NCI-H69 (cell line): ENCODE data around the gene WDR54.
A peak's percentile ranks its signal among the peaks of the same experiment; 100 is the strongest.
"Not testable (repeated sequence)": the region's sequence is repeated elsewhere in the genome, so short reads cannot be mapped to it uniquely, and the experiment has no call there.

ENCODE experiments used
- DNase-seq: peaks from one replicate; lab custom pipeline; 2025; lab: John Stamatoyannopoulos, UW

The WDR54 gene

DNA sequence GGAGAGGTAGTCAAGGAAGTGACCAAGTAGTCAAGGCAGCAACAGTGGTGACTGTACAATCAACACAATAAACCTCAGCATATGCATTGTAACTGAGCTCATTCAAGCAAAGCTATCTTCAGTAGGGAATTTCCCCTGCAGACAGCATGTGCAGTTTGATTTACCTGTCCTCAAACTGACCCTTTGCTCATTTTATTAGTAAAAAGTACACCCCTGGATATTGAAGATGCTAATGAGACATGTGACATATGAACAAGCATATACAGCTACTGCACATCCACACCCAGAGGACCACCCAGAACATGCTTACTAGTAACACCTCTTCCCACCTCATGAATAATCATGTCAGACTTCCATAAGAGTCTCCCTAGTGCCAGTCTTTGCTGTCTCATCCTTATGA, 15.5 kb upstream of the WDR54 start:
- no peak for DNase-seq

DNA sequence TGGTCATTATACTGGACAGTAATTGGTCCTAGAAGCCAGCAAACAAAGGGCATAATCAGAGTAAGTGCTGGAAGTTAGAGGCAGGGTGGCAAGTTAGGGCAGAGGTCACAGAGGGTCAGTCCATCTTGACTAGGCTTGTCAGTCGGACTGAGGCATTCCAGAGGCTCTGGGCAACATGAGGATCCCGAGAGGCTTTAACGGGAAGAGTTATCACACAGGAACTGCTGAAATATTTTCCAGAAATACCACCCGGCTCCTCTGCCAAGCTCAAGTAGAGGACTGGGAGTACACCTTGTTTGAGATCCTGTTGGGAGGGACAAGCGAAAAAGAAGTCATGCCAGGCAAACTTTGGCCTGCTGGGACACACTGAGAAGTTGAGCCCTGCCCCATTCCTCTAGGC, 13.8 kb upstream of the WDR54 start:
- DNase-seq, result no peak

DNA sequence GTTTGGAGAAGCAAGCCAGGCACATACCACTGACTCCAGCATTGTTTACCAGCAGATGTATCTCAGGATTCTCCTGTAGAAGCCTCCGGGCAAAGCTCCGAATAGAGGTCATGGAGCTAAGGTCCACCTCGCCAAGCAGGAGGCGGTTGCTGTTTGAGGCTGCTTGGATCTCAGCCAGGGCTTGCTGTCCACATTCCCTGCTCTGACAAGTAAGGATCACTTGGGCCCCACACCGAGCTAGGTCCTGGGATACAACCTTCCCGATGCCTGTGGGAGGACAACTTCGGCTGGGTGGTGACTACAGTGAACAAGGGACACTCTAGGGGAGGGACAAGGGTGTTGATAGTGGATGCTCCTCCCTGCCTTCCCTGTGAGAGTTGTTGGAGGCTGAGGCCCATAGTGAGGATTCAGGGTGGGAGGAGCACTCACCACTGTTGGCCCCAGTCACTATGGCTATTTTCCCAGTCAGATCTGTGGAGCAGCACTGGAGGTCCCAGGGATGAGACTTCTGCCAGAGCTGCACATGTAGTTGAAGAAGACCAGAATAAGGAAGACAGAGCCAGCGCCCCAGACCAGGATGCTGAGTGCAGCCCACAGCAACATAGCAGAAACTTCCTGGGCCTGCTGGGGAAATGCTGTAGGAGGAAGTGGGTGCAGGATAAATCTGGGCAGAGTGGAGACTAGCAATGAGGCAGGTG, 8.4 kb upstream of the WDR54 start:
- DNase-seq, result no peak

DNA sequence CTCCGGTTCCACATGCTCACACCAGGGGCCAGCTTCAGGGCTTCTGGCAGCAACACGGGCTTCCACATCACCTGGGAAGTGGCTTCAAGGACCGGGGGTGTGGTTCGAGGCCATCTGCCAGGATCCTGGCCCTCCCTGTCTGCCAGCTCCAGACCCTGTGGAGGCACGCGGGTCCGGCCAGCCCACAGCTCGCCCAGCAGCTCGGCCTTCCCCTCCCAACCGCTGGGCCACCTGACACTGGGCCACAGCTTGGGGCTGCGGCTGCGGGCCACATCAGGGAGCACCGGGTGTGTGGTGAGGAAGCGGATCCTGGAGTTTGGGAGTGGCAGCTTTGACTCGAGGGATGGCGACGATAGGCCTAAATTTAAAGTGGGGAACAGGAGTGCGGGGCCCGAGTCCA, 7.1 kb upstream of the WDR54 start:
- DNase-seq, result no peak

DNA sequence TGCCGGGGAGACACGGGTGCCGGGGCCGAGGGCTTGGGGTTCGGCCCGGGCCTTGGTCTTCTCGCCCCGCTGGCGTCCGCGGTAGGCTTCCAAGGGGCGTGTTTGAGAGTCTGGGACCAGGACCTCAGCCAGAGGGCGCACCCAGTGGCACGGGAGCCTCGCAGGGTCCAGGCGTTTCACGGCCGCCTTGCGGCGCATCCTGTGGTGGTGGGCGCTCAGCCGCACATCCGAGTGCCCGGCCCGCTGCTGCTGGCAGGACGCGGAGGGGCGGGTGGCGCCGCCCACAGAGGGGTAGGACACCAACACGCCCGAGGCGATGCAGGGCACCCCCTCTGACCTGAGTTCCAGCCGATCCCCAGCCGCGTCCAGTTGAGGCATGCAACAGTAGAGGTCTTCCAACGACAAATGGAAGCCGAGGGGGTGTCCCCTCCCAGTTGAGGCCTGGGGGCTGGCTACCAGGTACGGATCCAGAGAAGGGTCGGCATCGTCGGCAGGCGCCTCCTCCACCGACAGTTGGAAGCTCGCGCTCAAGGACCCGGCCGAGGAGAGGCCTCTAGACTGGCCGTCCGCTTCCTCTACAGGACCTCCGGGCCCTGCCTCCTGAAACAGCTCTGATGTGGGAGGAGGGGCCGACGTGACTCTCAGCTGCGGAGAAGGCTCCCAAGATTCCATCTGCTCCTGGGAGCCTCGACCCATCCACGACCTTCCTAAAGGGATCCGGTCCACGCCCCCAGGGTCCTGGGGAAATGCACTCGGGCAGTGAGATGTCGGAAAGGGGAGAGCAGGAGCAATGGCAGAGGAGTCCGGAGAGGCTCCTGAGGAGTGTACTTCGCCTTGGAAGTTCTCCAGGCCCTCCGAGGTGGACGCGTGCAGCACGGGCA, 6.4 kb upstream of the WDR54 start:
- DNase-seq, result peak; percentile 40

DNA sequence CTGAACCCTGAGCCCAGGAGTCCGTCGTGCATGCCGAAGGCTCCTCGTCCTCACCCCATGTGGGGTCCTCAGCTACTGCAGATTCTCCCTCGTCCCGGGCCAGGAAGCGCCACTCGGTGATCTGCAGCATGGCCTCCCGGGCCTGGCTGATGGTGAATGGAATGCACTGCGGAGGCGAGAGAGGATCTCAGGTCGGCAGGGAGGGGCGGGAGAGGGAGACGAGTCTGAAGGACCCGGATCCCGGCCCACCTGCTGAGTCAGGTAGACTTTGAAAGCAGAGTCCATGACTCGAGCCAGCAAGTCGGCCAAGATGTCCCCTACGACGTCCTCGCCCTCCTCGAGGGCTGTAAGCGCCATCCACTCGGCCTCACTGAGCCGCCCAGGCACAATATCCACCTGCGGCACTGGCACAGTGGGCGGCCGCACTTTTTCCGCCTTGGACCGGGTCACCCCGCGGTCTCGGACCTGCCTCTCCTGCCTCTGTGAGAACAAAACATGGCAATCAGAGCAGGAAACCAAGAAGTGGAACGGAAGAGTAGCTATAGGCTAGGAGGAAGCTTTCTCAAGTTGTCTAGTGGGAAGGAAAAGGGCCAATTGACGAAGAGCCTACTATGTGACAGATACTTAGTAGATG, 5.7 kb upstream of the WDR54 start:
- DNase-seq, result peak; percentile 49

DNA sequence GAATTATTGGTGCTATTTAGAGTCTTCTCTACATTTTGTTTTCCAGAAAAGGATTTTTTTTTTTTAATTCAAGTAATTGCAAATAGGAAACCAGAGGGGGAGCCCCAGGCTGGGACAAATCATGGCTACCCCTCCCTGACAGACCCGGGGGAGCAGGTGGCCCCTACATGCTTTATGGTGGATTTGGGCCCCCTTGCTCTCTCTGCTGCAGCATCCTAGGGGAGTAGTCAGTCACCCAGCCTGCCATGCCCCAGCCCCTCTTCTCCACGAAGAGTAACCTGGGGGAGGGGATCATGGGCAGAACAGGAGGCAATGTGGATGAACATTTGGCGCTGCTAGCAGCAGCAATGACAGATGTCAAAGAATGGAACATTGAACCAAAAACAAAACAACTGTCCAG, 4.8 kb upstream of the WDR54 start:
- no peak for DNase-seq

DNA sequence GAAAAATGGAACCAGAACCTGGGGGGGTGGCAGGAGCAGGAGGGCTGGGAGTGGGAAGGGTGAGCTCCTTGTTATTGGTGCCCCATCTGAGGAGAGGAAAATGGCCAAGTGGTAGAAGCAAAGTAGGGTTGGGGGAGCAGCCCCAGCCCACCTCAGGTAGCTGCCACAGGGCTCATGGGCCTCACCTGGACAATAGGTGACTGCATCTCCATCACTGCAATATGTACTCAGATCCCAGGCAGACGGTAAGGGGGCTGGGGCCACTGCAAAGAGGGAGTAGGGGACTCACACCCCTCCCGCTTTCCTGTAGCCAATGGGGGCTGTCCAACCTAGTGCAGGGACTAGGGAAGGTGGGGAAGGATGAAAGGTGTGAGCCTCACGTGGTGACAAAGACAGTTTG, 4.3 kb upstream of the WDR54 start:
- no peak for DNase-seq

DNA sequence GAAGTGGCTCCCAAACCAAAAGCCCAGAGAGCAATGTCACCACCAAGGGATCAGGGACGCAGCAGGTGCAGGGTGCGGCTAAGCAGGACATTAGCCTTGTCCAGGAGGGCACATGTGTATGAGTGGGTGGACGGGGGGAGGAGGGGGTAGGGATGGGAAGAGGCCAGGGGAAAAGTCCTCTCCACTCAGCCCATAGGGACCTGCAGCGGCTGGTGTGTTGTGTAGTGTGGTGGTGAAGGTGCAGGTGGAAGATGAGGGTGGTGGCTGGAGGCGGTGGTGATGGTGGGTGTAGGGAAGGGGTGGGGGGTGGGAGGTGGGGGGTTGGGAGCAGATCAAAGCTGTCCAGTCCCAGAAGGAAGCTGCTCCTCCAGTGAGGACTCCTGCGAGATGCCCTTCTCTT, 3.8 kb upstream of the WDR54 start:
- no peak for DNase-seq

DNA sequence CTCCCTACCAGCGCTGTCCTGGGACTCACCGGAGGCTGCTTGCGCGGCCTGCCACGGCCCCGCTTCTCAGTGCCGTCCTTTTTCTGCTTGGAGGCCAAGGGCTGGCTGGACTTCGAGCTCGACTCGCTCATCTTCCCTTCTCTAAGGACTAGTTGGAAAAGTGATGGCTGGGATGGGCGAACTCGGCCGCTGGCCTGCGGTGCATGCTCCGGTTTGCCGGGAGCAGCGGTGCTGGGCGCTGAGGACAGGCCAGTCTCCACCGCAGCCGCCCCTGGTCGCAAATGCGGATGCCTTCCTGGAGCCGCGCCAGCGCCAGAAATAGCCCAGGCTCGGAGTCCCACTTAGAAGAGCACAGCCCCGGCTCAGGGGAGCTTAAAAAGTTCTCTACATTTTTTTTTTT, 3.2 kb upstream of the WDR54 start:
- DNase-seq, result no peak

DNA sequence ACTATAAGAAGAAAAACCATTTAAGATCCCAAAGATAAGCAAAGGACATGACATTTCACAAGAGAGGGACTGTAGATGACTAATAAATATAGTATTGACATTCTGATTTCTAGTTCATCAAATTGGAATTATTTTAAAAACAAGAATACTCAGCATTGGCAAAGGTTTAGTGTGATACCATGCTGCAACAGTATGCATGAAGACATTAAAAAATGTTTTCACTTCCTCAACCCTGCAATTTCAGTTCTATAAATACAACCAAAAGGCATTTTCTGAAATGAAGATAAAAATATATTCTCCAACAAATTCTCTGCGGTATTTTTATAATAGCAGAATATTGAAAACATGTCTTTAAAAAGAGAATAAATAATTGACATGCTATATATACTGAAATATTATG, 2.2 kb upstream of the WDR54 start:
- DNase-seq, result no peak

DNA sequence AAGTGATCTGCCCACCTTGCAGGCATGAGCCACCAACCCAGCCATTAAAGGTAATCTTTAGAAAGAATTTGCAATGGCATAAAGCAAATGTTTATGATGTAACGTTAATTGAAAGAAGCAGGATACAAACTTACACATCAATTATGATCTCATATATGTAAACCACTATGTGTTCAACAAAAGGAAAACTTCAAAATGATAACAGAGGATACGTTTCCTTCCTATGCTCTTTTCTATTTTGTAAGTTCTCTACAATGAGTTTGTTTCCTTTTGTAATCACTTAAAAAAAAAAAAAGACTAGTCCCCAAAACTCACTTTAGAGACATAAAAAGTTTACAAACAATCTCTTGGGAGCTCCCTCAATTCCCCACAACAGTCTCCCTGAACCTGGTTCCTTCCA, 1.5 kb upstream of the WDR54 start:
- no peak for DNase-seq

DNA sequence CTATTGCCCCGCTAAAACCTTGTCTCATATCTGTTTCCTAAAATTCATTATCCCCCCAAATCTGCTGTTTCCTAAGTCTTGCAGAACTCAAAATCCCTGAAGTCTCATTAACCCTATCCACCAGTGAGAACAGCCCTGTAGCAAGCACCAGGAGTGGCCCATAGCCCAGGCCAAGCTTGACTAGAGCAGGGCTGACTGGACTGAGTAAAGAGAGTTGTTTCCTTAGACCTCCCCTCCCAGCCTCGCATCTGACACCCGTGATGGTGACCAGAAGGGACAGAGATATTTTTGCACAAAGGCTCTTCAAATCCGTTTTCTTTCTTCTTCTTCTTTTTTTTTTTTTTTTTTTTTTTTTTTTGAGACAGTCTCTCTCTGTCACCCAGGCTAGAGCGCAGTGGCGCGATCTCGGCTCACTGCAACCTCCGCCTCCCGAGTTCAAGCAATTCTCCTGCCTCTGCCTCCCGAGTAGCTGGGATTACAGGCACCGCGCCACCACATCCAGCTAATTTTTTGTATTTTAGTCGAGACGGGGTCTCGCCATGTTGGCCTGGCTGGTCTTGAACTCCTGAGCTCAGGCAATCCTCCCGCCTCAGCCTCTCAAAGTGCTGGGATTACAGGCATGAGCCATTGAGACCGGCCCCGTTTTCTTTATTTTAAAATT, 957 bp upstream of the WDR54 start:
- DNase-seq, result not testable (repeated sequence)

DNA sequence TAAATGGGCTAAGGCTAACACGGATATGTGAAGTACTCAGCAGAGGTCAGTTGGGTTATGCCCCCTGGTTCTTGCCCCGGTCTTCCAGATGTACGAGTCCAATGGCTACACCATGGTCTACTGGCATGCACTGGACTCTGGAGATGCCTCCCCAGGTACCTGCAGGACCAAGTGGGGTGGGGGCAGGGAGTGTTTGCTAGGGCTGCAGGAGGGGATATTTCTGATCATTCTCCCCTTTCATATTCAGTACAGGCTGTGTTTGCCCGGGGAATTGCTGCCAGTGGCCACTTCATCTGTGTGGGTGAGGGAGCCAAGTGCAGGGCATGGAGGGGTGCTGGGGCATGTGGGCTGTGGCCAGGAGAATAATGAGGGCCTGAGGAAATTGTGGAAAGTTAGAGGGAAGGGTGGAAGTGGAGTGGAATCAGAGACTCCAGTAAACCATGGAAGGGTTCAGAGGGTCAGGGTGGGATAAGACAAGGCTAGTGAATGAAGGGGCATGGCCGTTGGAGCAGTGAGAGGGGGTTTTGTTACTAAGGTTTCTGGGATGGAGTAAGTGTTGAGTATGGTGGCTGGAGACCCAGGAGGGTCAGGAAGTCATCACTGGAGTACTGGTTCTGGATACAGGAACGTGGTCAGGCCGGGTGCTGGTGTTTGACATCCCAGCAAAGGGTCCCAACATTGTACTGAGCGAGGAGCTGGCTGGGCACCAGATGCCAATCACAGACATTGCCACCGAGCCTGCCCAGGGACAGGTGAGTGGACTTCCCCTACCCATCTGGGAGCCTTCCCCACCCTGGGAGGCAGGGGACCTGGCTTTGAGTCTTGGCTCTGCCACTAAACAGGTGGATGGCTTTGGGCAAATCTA, 1.9 kb downstream of the WDR54 start:
- DNase-seq, result no peak

DNA sequence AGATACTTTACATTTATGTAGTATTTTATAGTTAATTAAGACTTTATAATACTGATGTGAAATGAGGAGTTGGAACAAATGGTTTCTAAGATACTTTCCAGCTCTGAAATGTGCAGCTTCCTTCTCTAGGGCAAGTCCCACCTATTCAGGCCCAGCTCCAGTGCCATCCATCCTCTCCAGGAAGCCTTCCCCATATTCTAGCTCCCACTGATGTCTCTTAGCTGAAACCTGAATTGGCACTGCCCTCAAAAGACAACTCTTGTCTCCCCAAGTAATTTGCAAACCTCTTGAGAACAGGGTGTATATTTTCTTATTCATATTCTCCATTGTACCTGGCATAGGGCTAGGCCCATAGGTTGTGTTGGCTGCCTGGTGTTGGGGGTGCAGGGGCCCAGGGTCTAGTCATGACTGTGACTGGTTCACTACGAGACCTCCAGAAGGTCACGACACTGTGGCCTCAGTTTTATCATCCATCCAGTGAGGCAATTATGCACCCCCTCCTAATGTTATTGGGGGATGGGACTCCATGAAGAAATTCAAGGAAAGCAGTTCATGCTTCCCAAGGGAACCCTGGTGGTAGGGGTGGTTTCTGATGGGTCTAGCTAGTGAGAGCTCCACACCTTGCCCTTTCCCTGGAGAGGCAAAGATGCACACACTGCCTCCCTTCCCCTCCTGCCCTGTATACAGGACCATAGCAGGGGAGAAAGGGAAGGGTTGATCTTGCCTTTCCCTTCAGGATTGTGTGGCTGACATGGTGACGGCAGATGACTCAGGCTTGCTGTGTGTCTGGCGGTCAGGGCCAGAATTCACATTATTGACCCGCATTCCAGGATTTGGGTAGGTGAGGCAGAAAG, 2.8 kb downstream of the WDR54 start:
- DNase-seq, result no peak

DNA sequence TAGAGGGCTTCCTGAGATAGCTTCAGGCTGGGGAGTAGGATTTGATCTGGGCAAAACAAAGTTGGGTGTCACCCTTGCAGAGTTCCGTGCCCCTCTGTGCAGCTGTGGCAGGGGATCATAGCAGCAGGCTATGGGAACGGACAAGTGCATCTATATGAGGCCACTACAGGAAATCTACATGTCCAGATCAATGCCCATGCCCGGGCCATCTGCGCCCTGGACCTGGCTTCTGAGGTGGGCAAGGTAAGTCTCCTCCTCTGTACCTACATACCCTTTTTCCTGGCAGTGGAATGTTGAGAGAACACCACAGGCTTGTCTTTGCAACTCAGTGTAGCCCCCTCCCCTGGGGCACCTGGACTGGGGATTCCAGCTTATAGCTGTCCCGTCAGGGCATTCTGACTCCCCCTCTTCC, 3.5 kb downstream of the WDR54 start:
- DNase-seq, result no peak

DNA sequence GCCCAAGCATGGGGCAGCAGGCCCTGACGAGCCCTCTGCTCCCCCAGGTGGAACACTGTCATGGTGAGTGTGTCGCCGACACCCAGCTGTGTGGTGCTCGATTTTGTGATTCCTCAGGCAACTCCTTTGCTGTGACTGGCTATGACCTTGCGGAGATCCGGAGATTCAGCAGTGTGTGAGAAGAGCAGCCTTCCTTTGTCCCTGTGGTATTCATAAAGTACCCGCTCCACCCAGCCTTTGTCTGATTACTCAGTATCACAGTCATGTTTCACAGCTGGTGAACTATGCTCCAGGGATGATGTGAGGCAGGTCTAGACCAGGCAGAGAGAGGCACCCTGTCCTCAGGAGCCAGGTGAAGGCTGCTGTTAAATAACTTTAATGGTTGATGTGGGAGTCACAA, 4.0 kb downstream of the WDR54 start:
- DNase-seq, result no peak

DNA sequence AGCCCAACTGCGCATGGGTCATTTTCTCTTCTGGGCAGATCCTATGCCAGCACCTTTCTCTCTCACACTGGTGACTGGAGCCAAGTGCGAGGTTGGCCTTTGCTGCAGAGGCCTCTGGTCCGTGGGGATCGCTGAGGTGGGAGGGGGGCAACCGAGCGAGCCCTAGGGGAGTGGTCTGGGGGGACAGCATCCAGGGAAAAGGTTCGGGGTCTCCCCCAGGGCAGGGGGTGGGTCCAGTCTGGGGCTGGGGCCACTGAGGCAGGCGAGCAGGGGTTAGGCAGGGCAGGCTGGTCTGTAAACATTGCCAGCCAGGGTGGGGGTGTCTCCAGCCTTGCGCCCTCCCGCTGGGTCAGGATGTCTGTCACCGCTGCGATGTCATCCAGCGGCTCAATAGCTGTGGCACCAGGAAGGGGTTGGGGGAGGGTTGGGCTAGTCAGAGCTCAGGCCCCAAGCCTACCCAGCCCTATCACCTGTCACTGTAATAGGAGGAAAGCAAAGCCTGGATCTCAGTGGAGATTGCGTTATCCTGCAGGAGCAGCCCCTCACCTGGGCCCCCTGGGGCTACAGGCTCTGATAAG, 4.7 kb downstream of the WDR54 start:
- no peak for DNase-seq

DNA sequence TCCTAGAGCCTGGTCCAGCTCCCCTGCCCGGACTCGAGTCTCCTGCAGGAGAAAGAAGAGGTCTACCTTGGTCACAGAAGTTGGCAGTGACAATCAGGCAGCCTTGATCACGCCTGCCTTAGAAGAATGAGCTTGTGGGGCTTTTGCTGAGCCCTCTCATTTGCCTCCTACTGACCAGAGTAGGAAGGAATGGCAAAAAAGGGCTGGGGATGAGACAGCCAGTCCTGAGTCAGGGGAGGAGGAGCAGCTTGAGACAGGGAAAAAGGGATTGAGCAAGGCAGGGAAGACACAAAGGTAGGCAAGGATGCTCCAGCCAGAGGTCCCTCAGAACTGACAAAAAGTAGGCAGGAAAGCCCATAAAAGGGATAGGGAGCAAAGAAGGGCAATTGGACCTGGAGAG, 6.0 kb downstream of the WDR54 start:
- no peak for DNase-seq

DNA sequence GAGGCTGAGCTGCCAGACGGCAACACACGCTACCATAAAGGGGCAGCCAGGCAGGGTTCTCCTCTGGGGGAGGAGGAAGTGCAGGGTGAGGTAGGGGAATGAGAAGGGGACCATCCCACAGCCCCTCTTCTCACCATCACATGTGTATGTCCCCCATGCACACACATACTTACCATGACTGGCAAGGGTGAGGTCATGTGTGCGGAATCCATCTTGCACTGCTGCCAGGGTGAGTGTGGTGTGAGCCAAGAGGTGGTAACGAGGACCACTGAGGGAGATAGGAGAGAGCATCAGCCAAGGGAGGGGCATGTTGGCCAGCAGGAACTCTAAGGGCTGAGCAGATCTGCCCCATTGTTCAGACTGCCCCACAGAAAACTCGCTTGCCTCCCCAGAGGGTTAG, 7.1 kb downstream of the WDR54 start:
- DNase-seq, result no peak
